ENCODE data around the gene CMTM7. TPM values are rescaled to one million over a fixed set of nuclear protein-coding genes. Genes with fewer than 3 reads are reported as not detected.
A peak's percentile ranks its signal among the peaks of the same experiment; 100 is the strongest.

CMTM7 gene
- total RNA-seq, 2 experiments from 2014 or later, result 31.5 to 35.2 TPM

GRCh38 chr3:32413845-32414521 is 22.3 kb downstream of the CMTM7 start:
- DNase-seq (no peak), ATAC-seq (ENCODE audit: poor library complexity) (no peak)
- Histone ChIP-seq H3K4me1 (ENCODE audit: insufficient read depth, low read length) (peaks cover 41% of the 10 kb centered on the region), H3K36me3 (ENCODE audit: insufficient read depth, low read length) (no peaks in the 10 kb centered on the region), H3K9me3 (ENCODE audit: control insufficient read depth in 1 of 2, insufficient read depth in 1 of 2, low read length in 2 of 2) (no peaks in the 10 kb centered on the region), H3K4me3 (ENCODE audit: low read length) (no peak overlapping the region), H3K27me3 (ENCODE audit: control insufficient read depth in 1 of 2, insufficient read depth in 2 of 2, low read length in 2 of 2) (no peaks in the 10 kb centered on the region), H3K27ac (ENCODE audit: low read depth in 1 of 2, low read length in 2 of 2) (peak overlapping the region; percentile 39 to 76)
- POLR2A ChIA-PET, result interaction anchor here (0.8 to 5.9 kb wide), 23 partner anchors 12 to 682 kb away, joined by 3 to 85 read pairs (median 4); partner anchors contain the start of genes CMTM6 and CMTM7
- Mint-ChIP-seq H3K27ac (peak overlapping the region; percentile 95), H3K36me3 (ENCODE audit: low read depth) (peaks cover 6% of the 10 kb centered on the region), H3K9me3 (no peaks in the 10 kb centered on the region), H3K4me1 (ENCODE audit: low read depth) (peaks cover 83% of the 10 kb centered on the region), H3K27me3 (no peaks in the 10 kb centered on the region), H3K4me3 (no peak overlapping the region)
- TF ChIP-seq CTCF (IDR thresholded peaks at IDR 0.05), result no peak
- intact Hi-C loops (cut with DNase I, micrococcal nuclease), result loop anchor here in 1 of 2 experiments (1.0 to 5.0 kb wide), 4 partner anchors 13 to 46 kb away; no protein-coding TSS in a partner anchor
- CTCF ChIA-PET, result interaction anchor here (0.8 to 2.3 kb wide), 6 partner anchors 10 to 54 kb away, joined by 3 to 11 read pairs (median 4); no protein-coding TSS in a partner anchor

- H3K4me1 Mint-ChIP-seq (ENCODE audit: low read depth), result peaks cover 83% of the 10 kb centered on the region
Observed at GRCh38 chr3:32414522-32415202, 23.0 kb downstream of the CMTM7 start.

More at GRCh38 chr3:32414522-32415202, 23.0 kb downstream of the CMTM7 start:
- H3K36me3 ChIP-seq (ENCODE audit: insufficient read depth, low read length), result no peaks in the 10 kb centered on the region
- ChIA-PET POLR2A (interaction anchor here (0.8 to 5.9 kb wide), 24 partner anchors 12 to 681 kb away, joined by 3 to 85 read pairs (median 4); partner anchors contain the start of genes CMTM6, CMTM7 and CNOT10), CTCF (interaction anchor here (0.8 to 2.3 kb wide), 8 partner anchors 9 to 53 kb away, joined by 3 to 11 read pairs (median 4); no protein-coding TSS in a partner anchor)
- H3K9me3 ChIP-seq (ENCODE audit: control insufficient read depth in 1 of 2, insufficient read depth in 1 of 2, low read length in 2 of 2), result no peaks in the 10 kb centered on the region
- Mint-ChIP-seq H3K9me3 (no peaks in the 10 kb centered on the region), H3K4me3 (peak overlapping the region; percentile 43), H3K27me3 (no peaks in the 10 kb centered on the region), H3K36me3 (ENCODE audit: low read depth) (peaks cover 6% of the 10 kb centered on the region), H3K27ac (peak overlapping the region; percentile 95)
- no peak overlapping the region for H3K4me3 ChIP-seq (ENCODE audit: low read length)
- ATAC-seq (ENCODE audit: poor library complexity) (peak; percentile 95), DNase-seq (peak in 10 of 14 experiments; percentile 34 to 86 (median 52))
- H3K27me3 ChIP-seq (ENCODE audit: control insufficient read depth in 1 of 2, insufficient read depth in 2 of 2, low read length in 2 of 2), result no peaks in the 10 kb centered on the region
- TF ChIP-seq CTCF (IDR thresholded peaks at IDR 0.05), result no peak
- peak overlapping the region; percentile 39 to 76 for H3K27ac ChIP-seq (ENCODE audit: low read depth in 1 of 2, low read length in 2 of 2)
- intact Hi-C loops (cut with DNase I, micrococcal nuclease), result loop anchor here in 1 of 2 experiments (1.0 to 5.0 kb wide), 4 partner anchors 14 to 46 kb away; no protein-coding TSS in a partner anchor
- H3K4me1 ChIP-seq (ENCODE audit: insufficient read depth, low read length), result peaks cover 41% of the 10 kb centered on the region

All from CD4-positive, alpha-beta T cell (primary cell).